Endothelial cell of umbilical vein (primary cell): ENCODE results near the gene ISLR. TPM values are rescaled to one million over a fixed set of nuclear protein-coding genes. Genes with fewer than 3 reads are reported as not detected.

ENCODE experiments used
- BruUV-seq: library from RNA; stranded (reverse); fragments of 400-500 nt; replicated peaks from 2 replicates; lab custom pipeline; 2021; lab: Mats Ljungman, UMichigan
- CTCF ChIA-PET: fragments of 300-600, 350-600 bp; sonication (Branson Sonifier 250); formaldehyde crosslinking; loops from one replicate; lab custom pipeline; 2021; ENCODE audit warnings: antibody characterized with exemption, inconsistent platforms; lab: Charles Lee
- POLR2A ChIA-PET: fragments of 300-600, 350-600 bp; sonication (Branson Sonifier 250); formaldehyde crosslinking; loops from one replicate; lab custom pipeline; 2021; ENCODE audit warnings: antibody characterized with exemption, inconsistent platforms; lab: Charles Lee
- DNase-seq: peaks from one replicate; pipeline ENCODE4 v3.0.0-alpha.2; 2011; ENCODE audit warnings: low read depth, low spot score
- FAIRE-seq: peaks from 2 replicates; lab custom pipeline; 2011; peaks lifted over from hg19 to GRCh38; lab: Jason Lieb, UNC
- H2AFZ ChIP-seq: 2 replicates; pipeline ENCODE4 v1.6.0; 2012; ENCODE audit warnings: low read depth, low read length, control low read depth, inconsistent platforms
- H3K27ac ChIP-seq: 2 replicates; pipeline ENCODE4 v1.5.1; 2011; ENCODE audit warnings: low read depth, mild to moderate bottlenecking, control low read depth, low read length, moderate library complexity; ENCODE audit not compliant: insufficient read depth
- H3K27me3 ChIP-seq, 2 experiments: 2 replicates each; pipeline versions ENCODE4 v1.6.0 to v1.6.1; 2011; ENCODE audit warnings: low read length in 2 of 2, mixed read lengths in 1 of 2; ENCODE audit not compliant: control insufficient read depth in 2 of 2, insufficient read depth in 2 of 2
- H3K36me3 ChIP-seq, 2 experiments: 2 replicates in 1 of 2; 3 replicates in 1 of 2; pipeline ENCODE4 v1.5.1; 2011; ENCODE audit warnings: low read length in 2 of 2, mild to moderate bottlenecking in 1 of 2, moderate library complexity in 1 of 2; ENCODE audit not compliant: control insufficient read depth in 2 of 2, insufficient read depth in 2 of 2; ENCODE audit errors: extremely low read depth in 1 of 2
- H3K4me1 ChIP-seq: 3 replicates; pipeline ENCODE4 v1.5.1; 2011; ENCODE audit warnings: mild to moderate bottlenecking, low read length; ENCODE audit not compliant: control insufficient read depth, insufficient read depth; ENCODE audit errors: extremely low read depth
- H3K4me2 ChIP-seq: 2 replicates; pipeline ENCODE4 v1.6.1; 2011; ENCODE audit warnings: low read length, control low read depth, mixed read lengths; ENCODE audit not compliant: insufficient read depth
- H3K4me3 ChIP-seq, 3 experiments: fragments of 200-600 bp in 1 of 3; sonication (generic), shearing (Covaris generic) in 1 of 3; replicated peaks in 1 of 3; 2 replicates each; pipeline ENCODE4 v1.5.1; 2011 to 2016; ENCODE audit warnings: control low read depth in 3 of 3, low read length in 3 of 3, mild to moderate bottlenecking in 2 of 3, inconsistent platforms in 1 of 3, low read depth in 1 of 3, moderate library complexity in 1 of 3; ENCODE audit not compliant: insufficient read depth in 1 of 3
- H3K79me2 ChIP-seq: 2 replicates; pipeline ENCODE4 v1.6.0; 2012; ENCODE audit warnings: low read length, inconsistent platforms; ENCODE audit not compliant: control insufficient read depth, insufficient read depth
- H3K9ac ChIP-seq: replicated peaks from 2 replicates; pipeline ENCODE3; 2011; ENCODE audit warnings: low read length, control low read depth; ENCODE audit not compliant: insufficient read depth; ENCODE audit errors: extremely low read depth
- H3K9me1 ChIP-seq: replicated peaks from 3 replicates; pipeline ENCODE4 v1.6.0; 2011; ENCODE audit warnings: mild to moderate bottlenecking, low read length; ENCODE audit not compliant: control insufficient read depth, insufficient read depth; ENCODE audit errors: extremely low read depth
- H3K9me3 ChIP-seq: replicated peaks from 2 replicates; pipeline ENCODE4 v1.5.1; 2012; ENCODE audit warnings: low read length, inconsistent platforms; ENCODE audit not compliant: control insufficient read depth, insufficient read depth
- H4K20me1 ChIP-seq: replicated peaks from 2 replicates; pipeline ENCODE3; 2011; ENCODE audit warnings: mild to moderate bottlenecking, low read length; ENCODE audit not compliant: control insufficient read depth, insufficient read depth; ENCODE audit errors: extremely low read depth
- EZH2 ChIP-seq: IDR thresholded peaks from 2 replicates; pipeline ENCODE4 v1.6.1; 2012; ENCODE audit warnings: borderline replicate concordance, low read depth, mild to moderate bottlenecking, moderate library complexity, low read length, inconsistent platforms; ENCODE audit not compliant: severe bottlenecking
- FOS ChIP-seq: IDR thresholded peaks from 2 replicates; pipeline ENCODE4 v1.6.1; 2011; ENCODE audit warnings: mild to moderate bottlenecking, low read length, moderate library complexity, borderline replicate concordance; ENCODE audit not compliant: insufficient read depth
- MYC ChIP-seq: IDR thresholded peaks from one replicate; pipeline ENCODE4 v1.6.1; 2011; ENCODE audit warnings: mild to moderate bottlenecking, low read depth, low read length
- POLR2AphosphoS5 ChIP-seq: IDR thresholded peaks from 2 replicates; pipeline ENCODE4 v1.6.1; 2012; ENCODE audit warnings: low read depth, mild to moderate bottlenecking, control low read depth, low read length, moderate library complexity; ENCODE audit not compliant: insufficient read depth
- dilution Hi-C: fragments of 300-500 bp; cut with MboI; formaldehyde crosslinking; loops from one replicate; pipeline ENCODE4 v1.15.0; 2019; ENCODE audit warnings: low sequenced_read_pairs; ENCODE audit not compliant: extremely low pct_ligation_motif_present
- intact Hi-C: fragments of 100-400 bp; cut with micrococcal nuclease; formaldehyde crosslinking; loops from one replicate; pipeline ENCODE4 v1.10.0; 2022
- polyA plus RNA-seq, 4 experiments: library from polyadenylated mRNA; depleted of rRNA in 3 of 4; stranded (reverse) in 3 of 4; unstranded in 1 of 4; fragments of >200 nt; gene quantifications; 2 replicates each; pipeline versions ENCODE4 v1.2.1 to v1.2.3, GENCODE V29; 2011 to 2012; ENCODE audit warnings: missing spikeins in 1 of 4
- total RNA-seq: library from RNA; stranded (reverse); gene quantifications from 2 replicates; pipeline ENCODE4 v1.2.3, GENCODE V29; 2021
- TF ChIP-seq, protein P1 (sequence below): IDR thresholded peaks from 2 replicates; pipeline ENCODE4 v1.6.1; 2011; ENCODE audit not compliant: insufficient read depth, insufficient read length
- TF ChIP-seq, protein P2 (sequence below), 2 donors: IDR thresholded peaks; 1 replicate in 1 of 2; 2 replicates in 1 of 2; pipeline ENCODE4 v1.5.1; 2011; ENCODE audit warnings: low read length in 2 of 2, mild to moderate bottlenecking in 2 of 2, moderate library complexity in 2 of 2, control low read depth in 1 of 2, inconsistent platforms in 1 of 2, low read depth in 1 of 2; ENCODE audit not compliant: insufficient read depth in 1 of 2; ENCODE audit errors: extremely low read depth in 1 of 2

The ISLR gene
- total and polyA plus RNA-seq, 2 donors (not counting 3 experiments of a cell fraction or from before 2014, with no cell fraction given): not detected

DNA sequence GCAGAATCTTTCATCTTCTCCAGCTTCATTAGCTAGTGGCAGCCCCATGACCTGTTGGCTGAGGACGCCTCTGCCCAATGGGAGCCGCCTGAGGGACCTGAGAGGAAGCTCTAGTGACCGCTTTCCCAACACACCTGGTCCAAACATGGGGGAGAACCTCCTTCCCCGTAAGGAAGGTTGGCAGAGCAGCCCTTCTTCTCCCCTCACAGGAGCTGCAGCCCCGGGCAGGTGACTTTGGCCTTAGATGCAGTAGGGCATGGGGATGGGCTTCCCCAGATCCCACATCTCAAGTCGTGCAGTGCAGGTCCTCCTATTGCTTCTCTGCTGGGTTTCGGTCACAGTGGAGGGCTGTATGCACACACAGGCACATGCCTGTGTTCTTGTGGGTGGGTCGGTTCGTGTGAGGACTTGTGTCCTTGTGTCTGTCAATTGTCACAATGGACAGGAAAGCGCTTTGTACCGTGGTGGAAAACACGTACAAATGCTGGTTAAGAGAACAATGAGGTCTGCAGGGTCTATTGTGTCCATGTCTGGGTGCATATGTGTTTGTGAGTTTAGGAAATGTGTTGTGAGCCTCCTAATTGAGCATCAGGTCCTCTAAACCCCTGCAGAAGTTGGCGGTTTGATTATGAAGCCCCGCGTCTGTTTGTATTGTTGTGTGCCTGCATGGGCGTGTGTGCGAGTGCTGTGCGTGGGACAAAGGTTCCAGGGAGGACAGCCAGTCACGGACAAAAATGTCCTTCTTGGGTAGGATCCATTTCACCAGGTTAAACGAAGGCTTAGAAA lies 41.7 kb upstream of the ISLR start:
- dilution Hi-C loops: no loop called here
- Histone ChIP-seq H3K36me3 (no peaks in the 10 kb centered on the region), H3K27me3 (peaks cover 80 to 88% of the 10 kb centered on the region in 2 experiments), H3K9me3 (no peaks in the 10 kb centered on the region), H2AFZ (no peak overlapping the region), H3K9me1 (no peaks in the 10 kb centered on the region), H3K4me3 (no peak overlapping the region), H3K9ac (no peak overlapping the region), H4K20me1 (no peaks in the 10 kb centered on the region), H3K4me2 (no peak overlapping the region), H3K27ac (no peak overlapping the region), H3K79me2 (no peaks in the 10 kb centered on the region), H3K4me1 (peaks cover 13% of the 10 kb centered on the region)
- intact Hi-C loops: loop anchor here (5.0 kb wide), 2 partner anchors 160 to 180 kb away; no protein-coding TSS in a partner anchor
- no TSS peak for BruUV-seq
- TF ChIP-seq FOS: no peak
- no peak for TF ChIP-seq EZH2
- TF ChIP-seq MYC: no peak
- POLR2A ChIA-PET: no interaction called here
- no peak for FAIRE-seq
- CTCF ChIA-PET: interaction anchor here (1.3 to 1.4 kb wide), 2 partner anchors 176 to 189 kb away, joined by 8 to 9 read pairs; no protein-coding TSS in a partner anchor
- no peak for DNase-seq

DNA sequence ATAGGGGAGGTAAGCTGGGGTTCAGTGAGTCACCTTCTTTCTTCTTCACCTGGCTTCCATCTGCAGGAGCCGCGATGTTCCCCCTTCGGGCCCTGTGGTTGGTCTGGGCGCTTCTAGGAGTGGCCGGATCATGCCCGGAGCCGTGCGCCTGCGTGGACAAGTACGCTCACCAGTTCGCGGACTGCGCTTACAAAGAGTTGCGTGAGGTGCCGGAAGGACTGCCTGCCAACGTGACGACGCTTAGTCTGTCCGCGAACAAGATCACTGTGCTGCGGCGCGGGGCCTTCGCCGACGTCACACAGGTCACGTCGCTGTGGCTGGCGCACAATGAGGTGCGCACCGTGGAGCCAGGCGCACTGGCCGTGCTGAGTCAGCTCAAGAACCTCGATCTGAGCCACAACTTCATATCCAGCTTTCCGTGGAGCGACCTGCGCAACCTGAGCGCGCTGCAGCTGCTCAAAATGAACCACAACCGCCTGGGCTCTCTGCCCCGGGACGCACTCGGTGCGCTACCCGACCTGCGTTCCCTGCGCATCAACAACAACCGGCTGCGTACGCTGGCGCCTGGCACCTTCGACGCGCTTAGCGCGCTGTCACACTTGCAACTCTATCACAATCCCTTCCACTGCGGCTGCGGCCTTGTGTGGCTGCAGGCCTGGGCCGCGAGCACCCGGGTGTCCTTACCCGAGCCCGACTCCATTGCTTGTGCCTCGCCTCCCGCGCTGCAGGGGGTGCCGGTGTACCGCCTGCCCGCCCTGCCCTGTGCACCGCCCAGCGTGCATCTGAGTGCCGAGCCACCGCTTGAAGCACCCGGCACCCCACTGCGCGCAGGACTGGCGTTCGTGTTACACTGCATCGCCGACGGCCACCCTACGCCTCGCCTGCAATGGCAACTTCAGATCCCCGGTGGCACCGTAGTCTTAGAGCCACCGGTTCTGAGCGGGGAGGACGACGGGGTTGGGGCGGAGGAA lies 40.5 kb upstream of the ISLR start:
- Histone ChIP-seq H3K9me1 (no peaks in the 10 kb centered on the region), H3K4me2 (no peak overlapping the region), H3K36me3 (no peaks in the 10 kb centered on the region), H3K9ac (no peak overlapping the region), H3K9me3 (no peaks in the 10 kb centered on the region), H4K20me1 (no peaks in the 10 kb centered on the region), H3K4me3 (no peak overlapping the region), H3K27ac (no peak overlapping the region), H3K4me1 (peaks cover 12% of the 10 kb centered on the region), H3K79me2 (no peaks in the 10 kb centered on the region), H3K27me3 (peaks cover 85 to 86% of the 10 kb centered on the region in 2 experiments), H2AFZ (no peak overlapping the region)
- no peak for FAIRE-seq
- TF ChIP-seq, protein P1, sequence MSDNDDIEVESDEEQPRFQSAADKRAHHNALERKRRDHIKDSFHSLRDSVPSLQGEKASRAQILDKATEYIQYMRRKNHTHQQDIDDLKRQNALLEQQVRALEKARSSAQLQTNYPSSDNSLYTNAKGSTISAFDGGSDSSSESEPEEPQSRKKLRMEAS: no peak
- no peak for TF ChIP-seq FOS
- no peak for TF ChIP-seq POLR2AphosphoS5
- peak; percentile 52 for TF ChIP-seq EZH2
- TF ChIP-seq, protein P2, sequence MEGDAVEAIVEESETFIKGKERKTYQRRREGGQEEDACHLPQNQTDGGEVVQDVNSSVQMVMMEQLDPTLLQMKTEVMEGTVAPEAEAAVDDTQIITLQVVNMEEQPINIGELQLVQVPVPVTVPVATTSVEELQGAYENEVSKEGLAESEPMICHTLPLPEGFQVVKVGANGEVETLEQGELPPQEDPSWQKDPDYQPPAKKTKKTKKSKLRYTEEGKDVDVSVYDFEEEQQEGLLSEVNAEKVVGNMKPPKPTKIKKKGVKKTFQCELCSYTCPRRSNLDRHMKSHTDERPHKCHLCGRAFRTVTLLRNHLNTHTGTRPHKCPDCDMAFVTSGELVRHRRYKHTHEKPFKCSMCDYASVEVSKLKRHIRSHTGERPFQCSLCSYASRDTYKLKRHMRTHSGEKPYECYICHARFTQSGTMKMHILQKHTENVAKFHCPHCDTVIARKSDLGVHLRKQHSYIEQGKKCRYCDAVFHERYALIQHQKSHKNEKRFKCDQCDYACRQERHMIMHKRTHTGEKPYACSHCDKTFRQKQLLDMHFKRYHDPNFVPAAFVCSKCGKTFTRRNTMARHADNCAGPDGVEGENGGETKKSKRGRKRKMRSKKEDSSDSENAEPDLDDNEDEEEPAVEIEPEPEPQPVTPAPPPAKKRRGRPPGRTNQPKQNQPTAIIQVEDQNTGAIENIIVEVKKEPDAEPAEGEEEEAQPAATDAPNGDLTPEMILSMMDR (IDR thresholded peaks at IDR 0.05; ENCODE audit: extremely low read depth in 1 of 2, insufficient read depth in 1 of 2, low read depth in 1 of 2, low read length in 2 of 2): no peak
- no peak for DNase-seq
- BruUV-seq: no TSS peak
- dilution Hi-C loops (no loop called here), intact Hi-C loops (loop anchor here (5.0 kb wide), 2 partner anchors 161 to 181 kb away; no protein-coding TSS in a partner anchor)
- ChIA-PET CTCF (interaction anchor here (1.1 to 2.6 kb wide), 3 partner anchors 11 to 181 kb away, joined by 7 to 23 read pairs (median 9); no protein-coding TSS in a partner anchor), POLR2A (no interaction called here)
